NCI-H345 treated with DMSO at 0.1 percent for 48 hours (cell line): ENCODE data around the gene NPAS1.
"Not testable (repeated sequence)": the region's sequence is repeated elsewhere in the genome, so short reads cannot be mapped to it uniquely, and the experiment has no call there.

ENCODE experiments used
- DNase-seq: peaks from one replicate; lab custom pipeline; 2025; ENCODE audit not compliant: unreplicated experiment; lab: John Stamatoyannopoulos, UW

NPAS1 gene

GRCh38 chr19:47074621-47075020 lies 55.0 kb downstream of the NPAS1 start:
- DNase-seq, result no peak

- DNase-seq, result no peak
Measured at GRCh38 chr19:47075179-47075810, 55.7 kb downstream of the NPAS1 start.

DNA sequence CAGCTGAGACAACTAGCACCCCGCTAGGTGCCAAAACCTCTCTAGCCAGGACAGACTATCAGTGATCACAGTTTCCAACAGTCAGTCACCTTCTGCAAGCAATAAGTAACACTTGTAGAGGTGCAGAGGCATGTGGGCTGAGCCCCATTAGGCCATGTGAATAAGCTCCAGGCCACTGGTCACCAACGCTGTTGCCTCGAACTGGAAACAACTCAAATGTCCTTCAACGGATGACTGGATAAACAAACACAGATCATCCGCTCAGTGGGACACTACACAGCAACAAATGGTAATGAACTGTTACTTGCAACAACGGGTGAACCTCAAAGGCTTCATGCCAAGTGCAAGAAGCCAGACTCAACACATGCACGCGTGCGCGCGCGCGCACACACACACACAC lies 56.3 kb downstream of the NPAS1 start:
- no peak for DNase-seq

DNA sequence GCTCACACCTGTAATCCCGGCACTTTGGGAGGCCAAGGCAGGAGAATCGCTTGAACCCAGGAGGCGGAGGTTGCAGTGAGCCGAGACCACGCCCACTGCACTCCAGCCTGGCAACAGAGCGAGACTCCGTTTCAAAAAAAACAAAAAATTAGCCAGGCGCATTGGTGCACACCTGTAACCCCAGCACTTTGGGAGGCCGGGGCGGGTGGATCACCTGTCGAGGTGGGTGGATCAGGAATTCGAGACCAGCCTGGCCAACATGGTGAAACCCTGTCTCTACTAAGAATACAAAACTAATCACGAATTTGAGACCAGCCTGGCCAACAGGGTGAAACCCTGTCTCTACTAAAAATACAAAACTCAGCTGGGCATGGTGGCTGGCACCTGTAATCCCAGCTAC lies 58.7 kb downstream of the NPAS1 start:
- not testable (repeated sequence) for DNase-seq

GRCh38 chr19:47081095-47081494 lies 61.5 kb downstream of the NPAS1 start:
- no peak for DNase-seq

- no peak for DNase-seq
Measured at GRCh38 chr19:47082493-47082892, 62.9 kb downstream of the NPAS1 start.

GRCh38 chr19:47084879-47085439 lies 65.3 kb downstream of the NPAS1 start:
- no peak for DNase-seq

- DNase-seq, result no peak
Measured at GRCh38 chr19:47086280-47086679, 66.6 kb downstream of the NPAS1 start.

- no peak for DNase-seq
Measured at GRCh38 chr19:47089767-47090350, 70.2 kb downstream of the NPAS1 start.

DNA sequence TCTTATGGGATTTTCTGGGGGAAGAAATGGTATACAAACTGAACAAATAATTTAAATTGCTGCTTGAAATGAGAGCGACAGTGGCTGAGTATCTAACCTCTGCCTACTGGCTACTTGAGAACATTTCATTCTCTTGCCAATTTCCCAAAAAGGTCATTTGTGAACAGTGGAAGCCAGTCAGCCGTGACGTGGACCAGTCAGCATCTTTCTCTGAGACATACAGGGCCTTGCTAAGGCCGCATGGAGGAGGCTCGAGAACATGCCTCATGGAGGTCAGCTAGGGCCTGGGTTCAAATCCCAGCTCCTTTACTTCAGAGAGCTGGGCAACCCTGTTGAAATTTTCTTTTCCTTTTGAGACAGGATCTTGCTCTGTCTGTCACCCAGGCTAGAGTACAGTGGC lies 73.6 kb downstream of the NPAS1 start:
- no peak for DNase-seq

- DNase-seq, result no peak
Measured at GRCh38 chr19:47093841-47094240, 74.2 kb downstream of the NPAS1 start.

- DNase-seq, result no peak
Measured at GRCh38 chr19:47094557-47095475, 75.2 kb downstream of the NPAS1 start.
